AG04450 (cell line): ENCODE measurements around the gene SERPINA3. TPM values are rescaled to one million over a fixed set of nuclear protein-coding genes. Genes with fewer than 3 reads are reported as not detected.
A peak's percentile ranks its signal among the peaks of the same experiment; 100 is the strongest.

Experiments used
- CTCF ChIA-PET: fragments of 300-600, 350-600 bp; formaldehyde crosslinking; extraction: SDS; loops from one replicate; lab custom pipeline; 2022; ENCODE audit warnings: antibody characterized with exemption, inconsistent platforms; lab: Charles Lee
- POLR2A ChIA-PET: fragments of 350-600 bp; formaldehyde crosslinking; extraction: SDS; loops from one replicate; lab custom pipeline; 2021; ENCODE audit warnings: antibody characterized with exemption, inconsistent platforms; lab: Yijun Ruan, JAX
- DNase-seq: peaks from one replicate; pipeline ENCODE4 v3.0.0-alpha.2; 2011; ENCODE audit warnings: low read depth, low spot score
- H3K27ac ChIP-seq: one replicate; pipeline ENCODE4 v1.5.1; 2012; ENCODE audit warnings: low read depth, low read length, control low read depth
- H3K27me3 ChIP-seq: one replicate; pipeline ENCODE4 v1.6.0; 2012; ENCODE audit warnings: low read length; ENCODE audit not compliant: control insufficient read depth, insufficient read depth
- H3K4me3 ChIP-seq: 2 replicates; pipeline ENCODE4 v1.5.1; 2011; ENCODE audit warnings: mild to moderate bottlenecking, low read depth, low read length, control low read depth
- H3K9me3 ChIP-seq: 2 replicates; pipeline ENCODE4 v1.5.1; 2012; ENCODE audit warnings: low read length; ENCODE audit not compliant: control insufficient read depth, insufficient read depth
- CTCF ChIP-seq: IDR thresholded peaks from 2 replicates; pipeline ENCODE4 v1.5.1; 2011; ENCODE audit warnings: low read depth, low read length, control low read depth, inconsistent platforms
- polyA plus RNA-seq: library from polyadenylated mRNA; depleted of rRNA; stranded (reverse); fragments of >200 nt; gene quantifications from 2 replicates; pipeline ENCODE4 v1.2.3, GENCODE V29; 2011

The SERPINA3 gene
- polyA plus RNA-seq, 1 experiment, result 1.8 TPM

DNA sequence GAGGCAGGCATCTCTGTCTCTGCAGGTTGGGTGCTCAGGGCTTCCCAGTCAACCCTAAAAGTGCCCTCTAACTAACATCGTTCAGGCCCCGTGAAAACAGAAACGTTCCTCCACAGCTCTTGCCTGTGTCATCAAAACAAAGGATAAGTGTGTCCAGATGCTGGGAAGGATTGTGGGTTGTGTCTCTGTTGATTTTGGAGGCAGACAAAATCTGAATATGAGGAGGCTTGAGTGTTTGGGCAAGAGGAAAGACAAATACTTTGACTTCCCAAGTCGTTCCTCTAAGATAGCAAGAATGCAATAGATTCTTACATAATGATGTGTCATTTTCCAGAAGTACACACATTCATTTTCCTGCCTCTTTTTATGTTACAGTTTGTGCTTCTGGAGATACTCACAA lies 52.9 kb downstream of the SERPINA3 start:
- H3K9me3 ChIP-seq, result no peaks in the 10 kb centered on the region; the same call in 1 of the 2 replicates
- no peak overlapping the region for H3K4me3 ChIP-seq
- H3K27ac ChIP-seq, result no peak overlapping the region
- TF ChIP-seq CTCF, result no peak
- DNase-seq, result peak; percentile 41
- ChIA-PET POLR2A (no interaction called here), CTCF (interaction anchor here (1.4 kb wide), 1 partner anchor 25 kb away, joined by 4 read pairs; no protein-coding TSS in a partner anchor)
- no peaks in the 10 kb centered on the region for H3K27me3 ChIP-seq

- H3K27ac ChIP-seq, result no peak overlapping the region
Measured at GRCh38 chr14:94665544-94665943, 53.4 kb downstream of the SERPINA3 start.

GRCh38 chr14:94670692-94671285 lies 58.6 kb downstream of the SERPINA3 start:
- no peaks in the 10 kb centered on the region for H3K9me3 ChIP-seq
- no peak overlapping the region for H3K4me3 ChIP-seq
- CTCF ChIA-PET, result interaction anchor here (0.7 kb wide), 1 partner anchor 36 kb away, joined by 4 read pairs; no protein-coding TSS in a partner anchor
- POLR2A ChIA-PET, result interaction anchor here (0.6 to 0.7 kb wide), 2 partner anchors 71 to 519 kb away, joined by 3 to 4 read pairs; no protein-coding TSS in a partner anchor
- no peak for TF ChIP-seq CTCF
- no peaks in the 10 kb centered on the region for H3K27me3 ChIP-seq
- no peak for DNase-seq
- H3K27ac ChIP-seq, result no peak overlapping the region

More at GRCh38 chr14:94665544-94665943, 53.4 kb downstream of the SERPINA3 start:
- H3K4me3 ChIP-seq, result no peak overlapping the region
- no peak for DNase-seq
- no peaks in the 10 kb centered on the region for H3K27me3 ChIP-seq
- no peak for TF ChIP-seq CTCF
- POLR2A ChIA-PET, result no interaction called here
- H3K9me3 ChIP-seq, result no peaks in the 10 kb centered on the region; the same call in 1 of the 2 replicates
- CTCF ChIA-PET, result interaction anchor here (1.4 kb wide), 1 partner anchor 24 kb away, joined by 4 read pairs; no protein-coding TSS in a partner anchor

- H3K27ac ChIP-seq, result no peak overlapping the region
- no peaks in the 10 kb centered on the region for H3K9me3 ChIP-seq
- H3K27me3 ChIP-seq, result no peaks in the 10 kb centered on the region
- ChIA-PET CTCF (interaction anchor here (0.7 to 1.5 kb wide), 2 partner anchors 186 to 238 kb away, joined by 3 read pairs; no protein-coding TSS in a partner anchor), POLR2A (no interaction called here)
- no peak for DNase-seq
- no peak overlapping the region for H3K4me3 ChIP-seq
- peak; percentile 25 for TF ChIP-seq CTCF
Measured at GRCh38 chr14:94671870-94672444, 59.8 kb downstream of the SERPINA3 start.

GRCh38 chr14:94673071-94673470 lies 60.9 kb downstream of the SERPINA3 start:
- TF ChIP-seq CTCF, result no peak
- Histone ChIP-seq H3K4me3 (no peak overlapping the region), H3K27me3 (no peaks in the 10 kb centered on the region), H3K27ac (no peak overlapping the region), H3K9me3 (no peaks in the 10 kb centered on the region)
- DNase-seq, result no peak
- POLR2A ChIA-PET, result no interaction called here
- CTCF ChIA-PET, result interaction anchor here (1.5 kb wide), 1 partner anchor 187 kb away, joined by 3 read pairs; no protein-coding TSS in a partner anchor
